Measurements from ENCODE around the gene ITFG1. TPM values are rescaled to one million over a fixed set of nuclear protein-coding genes. Genes with fewer than 3 reads are reported as not detected.

The ITFG1 gene
- total and polyA plus RNA-seq, 2 of the 13 experiments (the other 11 are each of a cell fraction or from before 2014, with no cell fraction given) = 74.5 to 150 TPM

DNA sequence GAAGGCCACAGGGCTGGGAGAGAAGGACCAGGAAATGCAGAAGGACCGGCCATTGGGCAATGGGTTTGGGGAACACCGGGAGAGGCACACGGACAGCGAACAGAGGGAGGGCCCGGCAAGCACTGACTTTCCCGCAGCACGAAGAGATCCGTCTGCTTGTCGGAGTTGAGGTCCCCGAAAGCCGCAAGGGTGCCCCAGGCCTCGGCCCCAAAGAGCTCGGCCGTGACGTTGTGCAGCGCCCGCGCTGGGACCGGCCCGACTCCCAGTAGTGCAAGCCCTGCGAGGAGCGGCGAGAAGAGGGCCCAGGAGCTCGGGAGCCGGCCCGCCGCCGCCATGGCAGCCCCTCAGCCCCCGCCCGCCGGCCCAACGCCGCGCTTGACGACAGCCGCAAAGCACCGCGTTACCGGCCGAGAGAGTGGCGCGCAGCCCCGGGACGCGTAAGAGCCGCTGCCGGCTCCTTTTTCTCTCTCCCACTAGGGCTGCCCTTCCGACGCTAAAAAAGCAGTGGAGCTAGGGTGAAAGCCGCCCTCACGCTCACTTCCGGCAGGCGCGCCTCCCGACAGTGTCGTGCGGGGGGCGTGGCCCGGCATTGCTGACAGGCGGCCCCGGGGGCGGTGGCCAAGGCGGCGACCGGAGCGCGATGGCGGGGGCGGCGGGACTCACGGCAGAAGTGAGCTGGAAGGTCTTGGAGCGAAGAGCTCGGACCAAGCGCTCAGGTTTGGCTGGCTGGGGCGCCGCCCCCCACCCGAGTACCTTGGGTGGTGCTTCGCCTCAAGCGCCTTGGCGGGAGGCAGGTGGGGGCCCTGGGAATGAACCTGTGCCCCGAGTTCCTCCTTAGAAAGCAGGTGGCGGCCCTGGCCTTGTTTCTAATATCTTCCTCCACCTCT lies at the start of gene ITFG1, which contains the start of gene PHKB (continued):
- TF ChIP-seq, protein P1, sequence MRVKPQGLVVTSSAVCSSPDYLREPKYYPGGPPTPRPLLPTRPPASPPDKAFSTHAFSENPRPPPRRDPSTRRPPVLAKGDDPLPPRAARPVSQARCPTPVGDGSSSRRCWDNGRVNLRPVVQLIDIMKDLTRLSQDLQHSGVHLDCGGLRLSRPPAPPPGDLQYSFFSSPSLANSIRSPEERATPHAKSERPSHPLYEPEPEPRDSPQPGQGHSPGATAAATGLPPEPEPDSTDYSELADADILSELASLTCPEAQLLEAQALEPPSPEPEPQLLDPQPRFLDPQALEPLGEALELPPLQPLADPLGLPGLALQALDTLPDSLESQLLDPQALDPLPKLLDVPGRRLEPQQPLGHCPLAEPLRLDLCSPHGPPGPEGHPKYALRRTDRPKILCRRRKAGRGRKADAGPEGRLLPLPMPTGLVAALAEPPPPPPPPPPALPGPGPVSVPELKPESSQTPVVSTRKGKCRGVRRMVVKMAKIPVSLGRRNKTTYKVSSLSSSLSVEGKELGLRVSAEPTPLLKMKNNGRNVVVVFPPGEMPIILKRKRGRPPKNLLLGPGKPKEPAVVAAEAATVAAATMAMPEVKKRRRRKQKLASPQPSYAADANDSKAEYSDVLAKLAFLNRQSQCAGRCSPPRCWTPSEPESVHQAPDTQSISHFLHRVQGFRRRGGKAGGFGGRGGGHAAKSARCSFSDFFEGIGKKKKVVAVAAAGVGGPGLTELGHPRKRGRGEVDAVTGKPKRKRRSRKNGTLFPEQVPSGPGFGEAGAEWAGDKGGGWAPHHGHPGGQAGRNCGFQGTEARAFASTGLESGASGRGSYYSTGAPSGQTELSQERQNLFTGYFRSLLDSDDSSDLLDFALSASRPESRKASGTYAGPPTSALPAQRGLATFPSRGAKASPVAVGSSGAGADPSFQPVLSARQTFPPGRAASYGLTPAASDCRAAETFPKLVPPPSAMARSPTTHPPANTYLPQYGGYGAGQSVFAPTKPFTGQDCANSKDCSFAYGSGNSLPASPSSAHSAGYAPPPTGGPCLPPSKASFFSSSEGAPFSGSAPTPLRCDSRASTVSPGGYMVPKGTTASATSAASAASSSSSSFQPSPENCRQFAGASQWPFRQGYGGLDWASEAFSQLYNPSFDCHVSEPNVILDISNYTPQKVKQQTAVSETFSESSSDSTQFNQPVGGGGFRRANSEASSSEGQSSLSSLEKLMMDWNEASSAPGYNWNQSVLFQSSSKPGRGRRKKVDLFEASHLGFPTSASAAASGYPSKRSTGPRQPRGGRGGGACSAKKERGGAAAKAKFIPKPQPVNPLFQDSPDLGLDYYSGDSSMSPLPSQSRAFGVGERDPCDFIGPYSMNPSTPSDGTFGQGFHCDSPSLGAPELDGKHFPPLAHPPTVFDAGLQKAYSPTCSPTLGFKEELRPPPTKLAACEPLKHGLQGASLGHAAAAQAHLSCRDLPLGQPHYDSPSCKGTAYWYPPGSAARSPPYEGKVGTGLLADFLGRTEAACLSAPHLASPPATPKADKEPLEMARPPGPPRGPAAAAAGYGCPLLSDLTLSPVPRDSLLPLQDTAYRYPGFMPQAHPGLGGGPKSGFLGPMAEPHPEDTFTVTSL (CRISPR knock-in tag; IDR thresholded peaks at IDR 0.05; ENCODE audit: borderline replicate concordance) = no peak
- TF ChIP-seq FLYWCH1 (CRISPR knock-in tag; IDR thresholded peaks at IDR 0.05) = no peak
- TF ChIP-seq, protein P2, sequence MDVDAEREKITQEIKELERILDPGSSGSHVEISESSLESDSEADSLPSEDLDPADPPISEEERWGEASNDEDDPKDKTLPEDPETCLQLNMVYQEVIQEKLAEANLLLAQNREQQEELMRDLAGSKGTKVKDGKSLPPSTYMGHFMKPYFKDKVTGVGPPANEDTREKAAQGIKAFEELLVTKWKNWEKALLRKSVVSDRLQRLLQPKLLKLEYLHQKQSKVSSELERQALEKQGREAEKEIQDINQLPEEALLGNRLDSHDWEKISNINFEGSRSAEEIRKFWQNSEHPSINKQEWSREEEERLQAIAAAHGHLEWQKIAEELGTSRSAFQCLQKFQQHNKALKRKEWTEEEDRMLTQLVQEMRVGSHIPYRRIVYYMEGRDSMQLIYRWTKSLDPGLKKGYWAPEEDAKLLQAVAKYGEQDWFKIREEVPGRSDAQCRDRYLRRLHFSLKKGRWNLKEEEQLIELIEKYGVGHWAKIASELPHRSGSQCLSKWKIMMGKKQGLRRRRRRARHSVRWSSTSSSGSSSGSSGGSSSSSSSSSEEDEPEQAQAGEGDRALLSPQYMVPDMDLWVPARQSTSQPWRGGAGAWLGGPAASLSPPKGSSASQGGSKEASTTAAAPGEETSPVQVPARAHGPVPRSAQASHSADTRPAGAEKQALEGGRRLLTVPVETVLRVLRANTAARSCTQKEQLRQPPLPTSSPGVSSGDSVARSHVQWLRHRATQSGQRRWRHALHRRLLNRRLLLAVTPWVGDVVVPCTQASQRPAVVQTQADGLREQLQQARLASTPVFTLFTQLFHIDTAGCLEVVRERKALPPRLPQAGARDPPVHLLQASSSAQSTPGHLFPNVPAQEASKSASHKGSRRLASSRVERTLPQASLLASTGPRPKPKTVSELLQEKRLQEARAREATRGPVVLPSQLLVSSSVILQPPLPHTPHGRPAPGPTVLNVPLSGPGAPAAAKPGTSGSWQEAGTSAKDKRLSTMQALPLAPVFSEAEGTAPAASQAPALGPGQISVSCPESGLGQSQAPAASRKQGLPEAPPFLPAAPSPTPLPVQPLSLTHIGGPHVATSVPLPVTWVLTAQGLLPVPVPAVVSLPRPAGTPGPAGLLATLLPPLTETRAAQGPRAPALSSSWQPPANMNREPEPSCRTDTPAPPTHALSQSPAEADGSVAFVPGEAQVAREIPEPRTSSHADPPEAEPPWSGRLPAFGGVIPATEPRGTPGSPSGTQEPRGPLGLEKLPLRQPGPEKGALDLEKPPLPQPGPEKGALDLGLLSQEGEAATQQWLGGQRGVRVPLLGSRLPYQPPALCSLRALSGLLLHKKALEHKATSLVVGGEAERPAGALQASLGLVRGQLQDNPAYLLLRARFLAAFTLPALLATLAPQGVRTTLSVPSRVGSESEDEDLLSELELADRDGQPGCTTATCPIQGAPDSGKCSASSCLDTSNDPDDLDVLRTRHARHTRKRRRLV (CRISPR knock-in tag; IDR thresholded peaks at IDR 0.05) = no peak
- TF ChIP-seq, protein P3, sequence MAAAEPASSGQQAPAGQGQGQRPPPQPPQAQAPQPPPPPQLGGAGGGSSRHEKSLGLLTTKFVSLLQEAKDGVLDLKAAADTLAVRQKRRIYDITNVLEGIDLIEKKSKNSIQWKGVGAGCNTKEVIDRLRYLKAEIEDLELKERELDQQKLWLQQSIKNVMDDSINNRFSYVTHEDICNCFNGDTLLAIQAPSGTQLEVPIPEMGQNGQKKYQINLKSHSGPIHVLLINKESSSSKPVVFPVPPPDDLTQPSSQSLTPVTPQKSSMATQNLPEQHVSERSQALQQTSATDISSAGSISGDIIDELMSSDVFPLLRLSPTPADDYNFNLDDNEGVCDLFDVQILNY (CRISPR knock-in tag; conservative IDR thresholded peaks at IDR 0.05) = no peak
- TF ChIP-seq HIVEP1 (CRISPR knock-in tag; IDR thresholded peaks at IDR 0.05) = no peak
- 0 out of 2 replicates have a peak, but pooled peaks have one; percentile 52 for TF ChIP-seq ZNF547 (CRISPR knock-in tag; IDR thresholded peaks at IDR 0.05)
- TF ChIP-seq ZNF383 (CRISPR knock-in tag; IDR thresholded peaks at IDR 0.05; ENCODE audit: borderline replicate concordance) = no peak; the same call in 1 of the 2 replicates
- TF ChIP-seq ZSCAN21 (CRISPR knock-in tag; IDR thresholded peaks at IDR 0.05; ENCODE audit: borderline replicate concordance) = peak; percentile 76
- peak; percentile 81; the same call in 1 of the 2 replicates for TF ChIP-seq ZNF746 (CRISPR knock-in tag; IDR thresholded peaks at IDR 0.05)
- peak; percentile 93; the same call in 1 of the 2 replicates for TF ChIP-seq ZSCAN30 (CRISPR knock-in tag; IDR thresholded peaks at IDR 0.05)
- no peak for TF ChIP-seq SSRP1 (CRISPR knock-in tag; IDR thresholded peaks at IDR 0.05)

Data from HepG2 (cell line).